ENCODE data around the gene ACP2.

The ACP2 gene

DNA sequence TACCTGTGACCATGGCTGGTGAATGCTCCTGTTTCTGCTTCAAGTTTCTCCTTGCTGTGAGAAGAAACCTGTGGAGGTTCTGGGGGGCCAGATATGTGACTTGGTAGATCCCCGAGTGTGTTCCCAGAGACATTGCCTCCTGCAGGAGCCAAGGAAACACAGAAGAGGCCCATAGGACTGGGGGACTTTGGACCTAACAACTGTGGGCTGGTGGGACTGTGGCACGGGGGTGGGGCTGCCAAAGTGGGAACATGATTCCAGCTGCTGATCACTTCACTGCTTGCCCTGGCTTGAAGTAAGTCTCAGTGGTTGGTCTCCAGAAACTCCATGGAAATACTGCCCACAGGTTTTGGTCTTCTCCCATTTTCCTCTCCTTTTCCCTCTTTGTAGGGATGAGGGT, 5.0 kb upstream of the ACP2 start:
- no peak overlapping the region for H3K4me3 ChIP-seq (ENCODE audit: low read length)
- TF ChIP-seq, protein P1, sequence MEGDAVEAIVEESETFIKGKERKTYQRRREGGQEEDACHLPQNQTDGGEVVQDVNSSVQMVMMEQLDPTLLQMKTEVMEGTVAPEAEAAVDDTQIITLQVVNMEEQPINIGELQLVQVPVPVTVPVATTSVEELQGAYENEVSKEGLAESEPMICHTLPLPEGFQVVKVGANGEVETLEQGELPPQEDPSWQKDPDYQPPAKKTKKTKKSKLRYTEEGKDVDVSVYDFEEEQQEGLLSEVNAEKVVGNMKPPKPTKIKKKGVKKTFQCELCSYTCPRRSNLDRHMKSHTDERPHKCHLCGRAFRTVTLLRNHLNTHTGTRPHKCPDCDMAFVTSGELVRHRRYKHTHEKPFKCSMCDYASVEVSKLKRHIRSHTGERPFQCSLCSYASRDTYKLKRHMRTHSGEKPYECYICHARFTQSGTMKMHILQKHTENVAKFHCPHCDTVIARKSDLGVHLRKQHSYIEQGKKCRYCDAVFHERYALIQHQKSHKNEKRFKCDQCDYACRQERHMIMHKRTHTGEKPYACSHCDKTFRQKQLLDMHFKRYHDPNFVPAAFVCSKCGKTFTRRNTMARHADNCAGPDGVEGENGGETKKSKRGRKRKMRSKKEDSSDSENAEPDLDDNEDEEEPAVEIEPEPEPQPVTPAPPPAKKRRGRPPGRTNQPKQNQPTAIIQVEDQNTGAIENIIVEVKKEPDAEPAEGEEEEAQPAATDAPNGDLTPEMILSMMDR (conservative IDR thresholded peaks at IDR 0.05; ENCODE audit: low read depth, low read length), result no peak
- no peak for DNase-seq (ENCODE audit: low read depth)

DNA sequence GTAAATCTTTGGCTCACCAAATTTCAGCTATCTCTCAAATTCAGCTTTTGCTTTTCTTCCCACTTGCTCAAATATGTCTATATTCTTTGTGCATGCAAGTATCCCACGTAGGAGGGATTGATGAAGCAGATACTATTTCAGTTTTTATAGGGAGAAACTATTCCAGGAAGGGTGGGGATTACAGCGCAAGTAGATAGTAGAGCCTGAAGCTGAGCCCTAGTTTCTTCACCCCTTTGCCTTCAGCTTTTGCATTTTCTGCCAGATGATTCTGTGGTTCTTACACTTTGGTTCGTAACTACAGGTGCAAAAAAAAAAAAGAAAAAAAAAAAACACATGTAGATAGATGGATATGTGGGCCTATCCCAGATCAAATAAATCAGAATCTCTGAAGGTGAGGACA, 3.1 kb upstream of the ACP2 start:
- TF ChIP-seq, protein P1 (conservative IDR thresholded peaks at IDR 0.05; ENCODE audit: low read depth, low read length), result no peak
- no peak overlapping the region for H3K4me3 ChIP-seq (ENCODE audit: low read length)
- no peak for DNase-seq (ENCODE audit: low read depth)

GRCh38 chr11:47249378-47249715, 733 bp upstream of the ACP2 start:
- DNase-seq (ENCODE audit: low read depth), result no peak
- TF ChIP-seq, protein P1 (conservative IDR thresholded peaks at IDR 0.05; ENCODE audit: low read depth, low read length), result no peak
- H3K4me3 ChIP-seq (ENCODE audit: low read length), result peak overlapping the region; percentile 97

- TF ChIP-seq, protein P1 (conservative IDR thresholded peaks at IDR 0.05; ENCODE audit: low read depth, low read length), result no peak
- DNase-seq (ENCODE audit: low read depth), result no peak
- H3K4me3 ChIP-seq (ENCODE audit: low read length), result peak overlapping the region; percentile 97
These were observed 330 bp downstream of the ACP2 start for GRCh38 chr11:47248304-47248663.

DNA sequence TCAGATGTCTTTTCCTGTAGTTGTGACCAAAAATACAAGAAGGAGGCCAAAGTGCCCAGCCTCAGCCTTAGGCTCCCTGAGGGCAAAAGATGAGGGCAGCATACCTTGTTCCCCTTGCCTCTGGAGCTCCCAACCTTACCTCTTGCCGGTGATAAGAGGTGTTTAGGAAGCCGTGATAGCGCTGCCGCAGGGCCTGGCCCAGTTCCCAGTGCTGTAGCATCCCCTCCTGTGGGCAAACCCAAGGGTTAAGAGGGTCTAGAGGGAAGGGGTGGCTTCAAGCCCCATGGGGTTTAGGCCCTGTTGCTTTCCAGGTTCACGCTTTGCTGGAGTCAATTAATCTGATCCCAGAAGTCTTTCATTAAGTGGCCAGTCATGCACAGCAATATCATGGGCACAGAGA, 1.1 kb downstream of the ACP2 start:
- H3K4me3 ChIP-seq (ENCODE audit: low read length), result peak overlapping the region; percentile 97

GRCh38 chr11:47245611-47246357, 2.8 kb downstream of the ACP2 start:
- TF ChIP-seq, protein P1 (conservative IDR thresholded peaks at IDR 0.05; ENCODE audit: low read depth, low read length), result no peak
- no peak overlapping the region for H3K4me3 ChIP-seq (ENCODE audit: low read length)
- DNase-seq (ENCODE audit: low read depth), result no peak

More for the DNA sequence above, 1.1 kb downstream of the ACP2 start:
- no peak for DNase-seq (ENCODE audit: low read depth)
- TF ChIP-seq, protein P1 (conservative IDR thresholded peaks at IDR 0.05; ENCODE audit: low read depth, low read length), result no peak

All from retinal pigment epithelial cell (primary cell).